Upper lobe of left lung (tissue), 4 donors: Measurements from ENCODE around the gene RAB40B.

ENCODE experiments used
- EP300 ChIP-seq, 4 donors: sonication (generic); formaldehyde crosslinking; IDR thresholded peaks; one replicate each; pipeline ENCODE4 v1.5.1; 2017; ENCODE audit warnings: antibody characterized with exemption in 4 of 4, control low read depth in 2 of 4
- POLR2A ChIP-seq, 4 donors: fragments of 450-650 bp; IDR thresholded peaks; one replicate each; pipeline ENCODE4 v1.5.1; 2016 to 2017; ENCODE audit warnings: antibody characterized with exemption in 4 of 4, mild to moderate bottlenecking in 2 of 4
- TF ChIP-seq, protein P1 (sequence below), 6 experiments: fragments of 450-650 bp in 4 of 6; fragments of 200-600 bp in 2 of 6; sonication (generic) in 2 of 6; IDR thresholded peaks; one replicate each; pipeline ENCODE4 v1.5.1; 2016 to 2019; ENCODE audit warnings: antibody characterized with exemption in 6 of 6

- TF ChIP-seq, protein P1, sequence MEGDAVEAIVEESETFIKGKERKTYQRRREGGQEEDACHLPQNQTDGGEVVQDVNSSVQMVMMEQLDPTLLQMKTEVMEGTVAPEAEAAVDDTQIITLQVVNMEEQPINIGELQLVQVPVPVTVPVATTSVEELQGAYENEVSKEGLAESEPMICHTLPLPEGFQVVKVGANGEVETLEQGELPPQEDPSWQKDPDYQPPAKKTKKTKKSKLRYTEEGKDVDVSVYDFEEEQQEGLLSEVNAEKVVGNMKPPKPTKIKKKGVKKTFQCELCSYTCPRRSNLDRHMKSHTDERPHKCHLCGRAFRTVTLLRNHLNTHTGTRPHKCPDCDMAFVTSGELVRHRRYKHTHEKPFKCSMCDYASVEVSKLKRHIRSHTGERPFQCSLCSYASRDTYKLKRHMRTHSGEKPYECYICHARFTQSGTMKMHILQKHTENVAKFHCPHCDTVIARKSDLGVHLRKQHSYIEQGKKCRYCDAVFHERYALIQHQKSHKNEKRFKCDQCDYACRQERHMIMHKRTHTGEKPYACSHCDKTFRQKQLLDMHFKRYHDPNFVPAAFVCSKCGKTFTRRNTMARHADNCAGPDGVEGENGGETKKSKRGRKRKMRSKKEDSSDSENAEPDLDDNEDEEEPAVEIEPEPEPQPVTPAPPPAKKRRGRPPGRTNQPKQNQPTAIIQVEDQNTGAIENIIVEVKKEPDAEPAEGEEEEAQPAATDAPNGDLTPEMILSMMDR (IDR thresholded peaks at IDR 0.05) = no peak
- TF ChIP-seq POLR2A (IDR thresholded peaks at IDR 0.05) (no peak), EP300 (IDR thresholded peaks at IDR 0.05) (no peak)
Measured at GRCh38 chr17:82638183-82638773, 60.2 kb downstream of the RAB40B start.
